Endothelial cell (in vitro differentiated cells): ENCODE results near the gene PRKAG2. TPM values are rescaled to one million over a fixed set of nuclear protein-coding genes. Genes with fewer than 3 reads are reported as not detected.

Experiments
- DNase-seq: peaks from one replicate; pipeline ENCODE4 v3.0.0; 2021; ENCODE audit warnings: low spot score
- H3K27ac Mint-ChIP-seq: one replicate; pipeline ENCODE4 v1.8.0; 2021; ENCODE audit warnings: mixed read lengths, inconsistent platforms; ENCODE audit not compliant: unreplicated experiment
- H3K27me3 Mint-ChIP-seq: one replicate; pipeline ENCODE4 v1.8.0; 2021; ENCODE audit warnings: mild to moderate bottlenecking, moderate library complexity, mixed read lengths, inconsistent platforms; ENCODE audit not compliant: unreplicated experiment
- H3K36me3 Mint-ChIP-seq: one replicate; pipeline ENCODE4 v1.8.0; 2021; ENCODE audit warnings: mild to moderate bottlenecking, low read depth, mixed read lengths, inconsistent platforms; ENCODE audit not compliant: unreplicated experiment
- H3K4me1 Mint-ChIP-seq: one replicate; pipeline ENCODE4 v1.8.0; 2021; ENCODE audit warnings: mild to moderate bottlenecking, mixed read lengths, inconsistent platforms; ENCODE audit not compliant: unreplicated experiment
- H3K4me3 Mint-ChIP-seq: one replicate; pipeline ENCODE4 v1.8.0; 2021; ENCODE audit warnings: mild to moderate bottlenecking, mixed read lengths, inconsistent platforms; ENCODE audit not compliant: unreplicated experiment
- H3K9me3 Mint-ChIP-seq: one replicate; pipeline ENCODE4 v1.8.0; 2021; ENCODE audit warnings: mixed read lengths, inconsistent platforms; ENCODE audit not compliant: unreplicated experiment
- CTCF ChIP-seq: fragments of 200-600 bp; sonication (generic); IDR thresholded peaks from one replicate; pipeline ENCODE4 v1.5.0; 2021; ENCODE audit warnings: antibody characterized with exemption; ENCODE audit not compliant: unreplicated experiment
- total RNA-seq: library from RNA; stranded (reverse); fragmentation: NEBNext Ultra II Directional; extraction: Animal tissue kit (Norgen Biotek cat#: 25700); gene quantifications from one replicate; pipeline ENCODE4 v1.2.1, GENCODE V29; 2021; ENCODE audit not compliant: unreplicated experiment

The PRKAG2 gene
- total RNA-seq, 1 donor from 2014 or later: 16.0 TPM

- TF ChIP-seq CTCF: no peak
- Mint-ChIP-seq H3K36me3 (peaks cover 4% of the 10 kb centered on the region), H3K27ac (no peak overlapping the region), H3K4me1 (no peaks in the 10 kb centered on the region), H3K27me3 (peaks cover 9% of the 10 kb centered on the region), H3K4me3 (no peak overlapping the region), H3K9me3 (no peaks in the 10 kb centered on the region)
- no peak for DNase-seq
These were observed 148.6 kb downstream of the PRKAG2 start for GRCh38 chr7:151728286-151728660.

- no peak overlapping the region for H3K27ac Mint-ChIP-seq
- H3K4me1 Mint-ChIP-seq: no peaks in the 10 kb centered on the region
- no peak for TF ChIP-seq CTCF
- peaks cover 4% of the 10 kb centered on the region for H3K36me3 Mint-ChIP-seq
- DNase-seq: no peak
- H3K9me3 Mint-ChIP-seq: no peaks in the 10 kb centered on the region
- H3K27me3 Mint-ChIP-seq: peaks cover 9% of the 10 kb centered on the region
- no peak overlapping the region for H3K4me3 Mint-ChIP-seq
These were observed 149.2 kb downstream of the PRKAG2 start for GRCh38 chr7:151727579-151728285.

GRCh38 chr7:151726652-151727578 lies 150.0 kb downstream of the PRKAG2 start:
- Mint-ChIP-seq H3K36me3 (peaks cover 4% of the 10 kb centered on the region), H3K4me1 (no peaks in the 10 kb centered on the region), H3K9me3 (no peaks in the 10 kb centered on the region), H3K27me3 (peaks cover 9% of the 10 kb centered on the region), H3K27ac (peak overlapping the region; percentile 46), H3K4me3 (no peak overlapping the region)
- TF ChIP-seq CTCF: no peak
- DNase-seq: no peak

GRCh38 chr7:151725844-151726651 lies 150.9 kb downstream of the PRKAG2 start:
- H3K9me3 Mint-ChIP-seq: no peaks in the 10 kb centered on the region
- no peak for DNase-seq
- H3K4me3 Mint-ChIP-seq: no peak overlapping the region
- H3K36me3 Mint-ChIP-seq: peaks cover 4% of the 10 kb centered on the region
- TF ChIP-seq CTCF: no peak
- peak overlapping the region; percentile 46 for H3K27ac Mint-ChIP-seq
- peaks cover 9% of the 10 kb centered on the region for H3K27me3 Mint-ChIP-seq
- H3K4me1 Mint-ChIP-seq: no peaks in the 10 kb centered on the region
